CD4-positive, CD25-positive, alpha-beta regulatory T cell (primary cell): ENCODE data around the gene AP3M1. TPM values are rescaled to one million over a fixed set of nuclear protein-coding genes. Genes with fewer than 3 reads are reported as not detected.

ENCODE experiments used
- ATAC-seq, 2 donors: fragments of 150-1000 bp; cut with Tn5 transposase; one replicate each; pipeline ENCODE4 v1.10.0; 2021; ENCODE audit warnings: low read depth in 2 of 2, moderate number of reproducible peaks in 2 of 2, moderate library complexity in 1 of 2
- DNase-seq, 3 donors: peaks; one replicate each; pipeline versions ENCODE4 v3.0.0 to v3.0.0-alpha.2; 2012 to 2022; ENCODE audit warnings: mixed read lengths in 1 of 3
- H3K27ac ChIP-seq: one replicate; pipeline ENCODE4 v1.7.0; 2013; ENCODE audit warnings: mild to moderate bottlenecking, low read length; ENCODE audit not compliant: insufficient read depth, poor library complexity, severe bottlenecking
- H3K27me3 ChIP-seq: one replicate; pipeline ENCODE4 v1.7.0; 2013; ENCODE audit warnings: low read length; ENCODE audit not compliant: control insufficient read depth, insufficient read depth
- H3K36me3 ChIP-seq: one replicate; pipeline ENCODE4 v1.7.0; 2013; ENCODE audit warnings: mild to moderate bottlenecking, low read length, moderate library complexity; ENCODE audit not compliant: control insufficient read depth, insufficient read depth
- H3K4me1 ChIP-seq: 2 replicates; pipeline ENCODE4 v1.7.0; 2013; ENCODE audit warnings: mild to moderate bottlenecking, low read length; ENCODE audit not compliant: insufficient read depth, control insufficient read depth, poor library complexity, severe bottlenecking
- H3K4me3 ChIP-seq: one replicate; pipeline ENCODE4 v1.7.0; 2013; ENCODE audit warnings: low read depth, mild to moderate bottlenecking, low read length, moderate library complexity
- H3K9me3 ChIP-seq, 2 experiments: 1 replicate in 1 of 2; 2 replicates in 1 of 2; pipeline ENCODE4 v1.7.0; 2013; ENCODE audit warnings: low read length in 2 of 2, mild to moderate bottlenecking in 1 of 2, moderate library complexity in 1 of 2; ENCODE audit not compliant: control insufficient read depth in 2 of 2
- H3K27ac Mint-ChIP-seq, 3 donors: one replicate each; pipeline ENCODE4 v1.8.0; 2020 to 2022; ENCODE audit warnings: mild to moderate bottlenecking in 3 of 3, mixed read lengths in 3 of 3, moderate library complexity in 2 of 3
- H3K27me3 Mint-ChIP-seq: one replicate; pipeline ENCODE4 v1.8.0; 2022; ENCODE audit warnings: mild to moderate bottlenecking, mixed read lengths
- H3K36me3 Mint-ChIP-seq: one replicate; pipeline ENCODE4 v1.8.0; 2020; ENCODE audit warnings: mixed read lengths
- H3K4me1 Mint-ChIP-seq, 4 donors: one replicate each; pipeline ENCODE4 v1.8.0; 2020 to 2022; ENCODE audit warnings: mixed read lengths in 4 of 4, mild to moderate bottlenecking in 1 of 4
- H3K4me3 Mint-ChIP-seq, 4 donors: one replicate each; pipeline ENCODE4 v1.8.0; 2020 to 2022; ENCODE audit warnings: mild to moderate bottlenecking in 4 of 4, mixed read lengths in 4 of 4, moderate library complexity in 3 of 4
- H3K9me3 Mint-ChIP-seq, 7 donors: one replicate each; pipeline ENCODE4 v1.8.0; 2020 to 2022; ENCODE audit warnings: mixed read lengths in 7 of 7, mild to moderate bottlenecking in 3 of 7, moderate library complexity in 2 of 7
- polyA plus RNA-seq, 4 donors: library from polyadenylated mRNA; unstranded; fragments of 300-500 nt; fragmentation: Illumina TruSeq; gene quantifications; one replicate each; pipeline ENCODE4 v1.2.3, GENCODE V29; 2021
- total RNA-seq: library from RNA; stranded (reverse); gene quantifications from one replicate; pipeline ENCODE4 v1.2.3, GENCODE V29; 2022

The AP3M1 gene
- total and polyA plus RNA-seq, 5 donors from 2014 or later = 23.7 to 39.3 (median 28.2) TPM

DNA sequence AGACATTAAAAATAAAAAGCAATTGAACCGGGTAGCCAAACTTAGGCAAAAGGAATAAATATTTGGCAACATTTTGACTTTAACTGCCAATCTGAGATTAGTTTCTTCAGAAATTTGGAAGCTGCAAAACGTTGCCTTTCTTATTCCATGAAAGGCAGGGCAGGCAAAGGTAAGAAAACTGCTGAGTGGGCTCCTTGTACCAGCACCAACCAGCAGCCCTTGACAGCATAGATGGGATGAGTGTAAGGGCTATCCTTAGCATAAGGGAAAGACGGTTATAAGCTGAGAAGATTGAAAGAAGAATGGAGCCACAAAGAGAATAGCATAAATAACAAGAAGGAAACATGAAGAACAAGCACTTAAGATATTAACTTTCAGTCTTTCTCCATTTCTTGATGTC lies 28.6 kb downstream of the AP3M1 start:
- H3K4me1 ChIP-seq = no peaks in the 10 kb centered on the region
- Mint-ChIP-seq H3K9me3 (no peaks in the 10 kb centered on the region), H3K4me3 (no peak overlapping the region), H3K36me3 (peaks cover 55% of the 10 kb centered on the region), H3K27ac (peak overlapping the region in 1 of 3 donors; percentile 59), H3K27me3 (no peaks in the 10 kb centered on the region), H3K4me1 (peaks cover 0 to 6% (median 1%) of the 10 kb centered on the region in 4 donors)
- peaks cover 87% of the 10 kb centered on the region for H3K36me3 ChIP-seq
- H3K9me3 ChIP-seq = no peaks in the 10 kb centered on the region
- DNase-seq = no peak
- H3K27ac ChIP-seq = no peak overlapping the region
- ATAC-seq = no peak
- no peak overlapping the region for H3K4me3 ChIP-seq
- H3K27me3 ChIP-seq = no peaks in the 10 kb centered on the region

DNA sequence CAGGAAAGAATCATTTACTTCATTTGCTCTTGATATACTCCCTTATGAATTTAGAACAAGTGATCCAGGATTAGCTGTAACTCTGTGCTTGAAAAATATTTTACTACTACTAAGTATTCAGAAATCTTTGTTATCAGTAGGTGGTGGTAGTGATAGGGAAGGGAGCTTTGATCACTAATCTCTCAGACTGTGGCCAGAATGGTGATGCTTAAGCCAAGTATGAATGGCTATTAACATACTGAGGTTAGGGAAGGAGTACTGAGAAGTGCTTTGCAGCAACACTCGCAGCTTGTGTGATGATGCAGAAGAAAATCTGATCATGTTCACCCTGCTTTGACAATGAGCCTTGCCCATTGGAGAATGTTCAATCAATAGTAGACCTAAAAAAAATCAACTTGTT lies 29.3 kb downstream of the AP3M1 start:
- H3K27me3 ChIP-seq = no peaks in the 10 kb centered on the region
- ATAC-seq = no peak
- no peak overlapping the region for H3K4me3 ChIP-seq
- H3K36me3 ChIP-seq = peaks cover 84% of the 10 kb centered on the region
- peaks cover 59% of the 10 kb centered on the region for H3K36me3 Mint-ChIP-seq
- H3K27ac ChIP-seq = no peak overlapping the region
- no peak overlapping the region for H3K4me3 Mint-ChIP-seq
- no peaks in the 10 kb centered on the region for H3K27me3 Mint-ChIP-seq
- peak overlapping the region in 2 of 3 donors; percentile 59 to 60 for H3K27ac Mint-ChIP-seq
- H3K9me3 Mint-ChIP-seq = no peaks in the 10 kb centered on the region
- H3K4me1 Mint-ChIP-seq = peaks cover 0 to 6% (median 1%) of the 10 kb centered on the region in 4 donors
- no peaks in the 10 kb centered on the region for H3K9me3 ChIP-seq
- H3K4me1 ChIP-seq = no peaks in the 10 kb centered on the region
- no peak for DNase-seq

DNA sequence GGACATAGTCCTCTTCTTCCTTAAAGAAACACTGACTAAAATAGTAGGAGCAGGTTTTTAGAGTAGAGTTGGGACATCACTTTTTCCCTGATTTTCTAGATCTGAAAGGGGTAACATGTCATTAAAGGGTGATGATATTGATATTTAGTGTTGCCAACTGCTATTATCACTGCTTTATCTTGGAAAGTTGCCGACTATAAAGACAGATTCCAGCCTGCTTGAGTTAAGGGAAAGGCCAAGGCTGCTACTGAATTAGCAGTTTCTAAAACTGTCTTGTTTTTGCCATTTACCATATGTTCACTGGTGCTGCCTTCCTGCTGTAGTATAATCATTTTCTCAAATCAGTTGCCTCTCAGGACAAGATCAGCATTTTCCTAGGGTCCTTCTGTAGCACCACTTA lies 29.7 kb downstream of the AP3M1 start:
- Histone ChIP-seq H3K4me3 (no peak overlapping the region), H3K27ac (no peak overlapping the region), H3K4me1 (no peaks in the 10 kb centered on the region), H3K9me3 (no peaks in the 10 kb centered on the region), H3K27me3 (no peaks in the 10 kb centered on the region), H3K36me3 (peaks cover 84% of the 10 kb centered on the region)
- ATAC-seq (no peak), DNase-seq (no peak)
- Mint-ChIP-seq H3K4me3 (no peak overlapping the region), H3K27ac (peak overlapping the region; percentile 25 to 60 (median 59)), H3K27me3 (no peaks in the 10 kb centered on the region), H3K36me3 (peaks cover 60% of the 10 kb centered on the region), H3K9me3 (no peaks in the 10 kb centered on the region), H3K4me1 (peaks cover 0 to 6% (median 1%) of the 10 kb centered on the region in 4 donors)

DNA sequence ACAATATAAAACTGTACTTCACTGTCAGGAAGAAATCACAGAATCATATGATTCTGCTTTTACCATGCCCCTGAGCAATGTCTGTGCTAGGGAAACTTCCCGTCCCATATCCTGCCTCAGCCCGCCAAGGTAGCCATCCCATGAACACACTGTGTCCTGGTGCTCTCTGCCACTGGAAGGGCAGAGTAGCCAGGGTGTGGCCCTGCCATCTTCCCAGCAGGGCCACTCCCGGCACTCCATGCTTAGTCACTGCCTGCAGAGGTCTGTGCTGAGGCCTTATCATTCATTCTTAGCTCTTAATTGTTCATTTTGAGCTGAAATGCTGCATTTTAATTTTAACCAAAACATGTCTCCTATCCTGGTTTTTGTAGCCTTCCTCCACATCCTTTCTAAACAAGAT lies 31.8 kb downstream of the AP3M1 start:
- no peaks in the 10 kb centered on the region for H3K9me3 Mint-ChIP-seq
- Histone ChIP-seq H3K27ac (no peak overlapping the region), H3K36me3 (peaks cover 84% of the 10 kb centered on the region), H3K4me3 (no peak overlapping the region), H3K27me3 (no peaks in the 10 kb centered on the region), H3K4me1 (no peaks in the 10 kb centered on the region), H3K9me3 (no peaks in the 10 kb centered on the region)
- peaks cover 64% of the 10 kb centered on the region for H3K36me3 Mint-ChIP-seq
- DNase-seq (no peak), ATAC-seq (no peak)
- H3K27ac Mint-ChIP-seq = peak overlapping the region; percentile 69 to 79 (median 75)
- no peak overlapping the region for H3K4me3 Mint-ChIP-seq
- peaks cover 0 to 6% (median 1%) of the 10 kb centered on the region in 4 donors for H3K4me1 Mint-ChIP-seq
- H3K27me3 Mint-ChIP-seq = no peaks in the 10 kb centered on the region

DNA sequence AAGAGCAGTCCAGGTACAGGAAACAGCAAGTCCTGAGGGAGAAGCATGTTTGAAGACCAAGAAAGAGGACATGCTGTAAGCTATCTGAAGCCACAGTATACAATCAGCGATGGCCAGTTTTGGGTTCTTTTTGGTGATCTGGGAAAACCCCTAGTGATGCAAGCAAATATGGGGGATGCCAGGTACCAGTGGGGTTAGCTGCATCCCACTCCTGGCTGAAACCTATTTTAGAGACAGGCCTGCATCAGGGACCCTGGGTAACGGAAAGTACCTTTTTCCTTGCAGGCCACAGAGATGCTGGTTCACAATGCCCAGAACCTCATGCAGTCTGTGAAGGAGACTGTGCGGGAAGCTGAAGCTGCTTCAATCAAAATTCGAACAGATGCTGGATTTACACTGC lies 32.9 kb downstream of the AP3M1 start:
- Histone ChIP-seq H3K27ac (no peak overlapping the region), H3K27me3 (no peaks in the 10 kb centered on the region), H3K36me3 (peaks cover 84% of the 10 kb centered on the region), H3K4me3 (no peak overlapping the region), H3K4me1 (no peaks in the 10 kb centered on the region), H3K9me3 (no peaks in the 10 kb centered on the region)
- peaks cover 0 to 6% (median 1%) of the 10 kb centered on the region in 4 donors for H3K4me1 Mint-ChIP-seq
- no peaks in the 10 kb centered on the region for H3K27me3 Mint-ChIP-seq
- ATAC-seq (no peak), DNase-seq (no peak)
- no peak overlapping the region for H3K4me3 Mint-ChIP-seq
- H3K27ac Mint-ChIP-seq = peak overlapping the region in 1 of 3 donors; percentile 79
- H3K9me3 Mint-ChIP-seq = no peaks in the 10 kb centered on the region
- H3K36me3 Mint-ChIP-seq = peaks cover 65% of the 10 kb centered on the region

DNA sequence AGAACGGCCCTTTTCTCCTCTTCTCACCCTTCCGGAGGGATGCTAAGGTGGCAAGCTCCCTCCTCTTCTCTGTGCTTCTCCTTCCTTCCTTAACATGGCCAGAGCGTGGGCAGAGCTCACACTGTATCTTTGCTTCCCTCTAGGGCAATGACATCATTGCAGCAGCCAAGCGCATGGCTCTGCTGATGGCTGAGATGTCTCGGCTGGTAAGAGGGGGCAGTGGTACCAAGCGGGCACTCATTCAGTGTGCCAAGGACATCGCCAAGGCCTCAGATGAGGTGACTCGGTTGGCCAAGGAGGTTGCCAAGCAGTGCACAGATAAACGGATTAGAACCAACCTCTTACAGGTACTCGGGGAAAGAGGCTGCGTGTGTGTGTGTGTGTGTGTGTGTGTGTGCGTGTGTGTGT lies 36.6 kb downstream of the AP3M1 start:
- Histone ChIP-seq H3K27me3 (no peaks in the 10 kb centered on the region), H3K9me3 (no peaks in the 10 kb centered on the region), H3K36me3 (peaks cover 91% of the 10 kb centered on the region), H3K4me3 (no peak overlapping the region), H3K27ac (no peak overlapping the region), H3K4me1 (no peaks in the 10 kb centered on the region)
- Mint-ChIP-seq H3K4me3 (no peak overlapping the region), H3K36me3 (peaks cover 75% of the 10 kb centered on the region), H3K27me3 (no peaks in the 10 kb centered on the region), H3K4me1 (peaks cover 0 to 5% (median 3%) of the 10 kb centered on the region in 4 donors), H3K9me3 (no peaks in the 10 kb centered on the region), H3K27ac (no peak overlapping the region)
- ATAC-seq (no peak), DNase-seq (no peak)

DNA sequence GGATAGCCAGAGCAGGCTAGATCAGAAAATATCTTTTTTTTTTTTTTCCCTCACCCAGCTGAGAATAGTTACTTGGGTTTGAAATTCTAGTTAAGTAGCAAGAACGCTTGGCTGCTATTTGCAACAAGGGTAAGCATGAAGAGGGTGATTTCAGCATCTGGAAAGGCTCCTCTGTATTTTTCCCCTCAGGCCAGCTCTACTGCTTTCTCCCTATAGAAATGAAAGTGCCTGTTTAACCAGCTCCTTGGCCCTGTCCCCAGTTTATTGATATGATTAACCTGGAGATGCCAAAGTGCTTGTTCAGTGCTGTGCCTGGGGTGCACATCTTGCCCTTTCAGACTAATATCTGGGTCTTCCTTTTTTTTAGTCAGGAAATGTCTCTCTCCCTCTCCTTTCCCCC lies 37.1 kb downstream of the AP3M1 start:
- no peaks in the 10 kb centered on the region for H3K27me3 Mint-ChIP-seq
- Histone ChIP-seq H3K4me3 (no peak overlapping the region), H3K27ac (no peak overlapping the region), H3K36me3 (peaks cover 90% of the 10 kb centered on the region), H3K9me3 (no peaks in the 10 kb centered on the region), H3K4me1 (no peaks in the 10 kb centered on the region), H3K27me3 (no peaks in the 10 kb centered on the region)
- H3K4me3 Mint-ChIP-seq = no peak overlapping the region
- H3K27ac Mint-ChIP-seq = peak overlapping the region in 1 of 3 donors; percentile 72
- no peaks in the 10 kb centered on the region for H3K9me3 Mint-ChIP-seq
- peaks cover 0 to 5% (median 3%) of the 10 kb centered on the region in 4 donors for H3K4me1 Mint-ChIP-seq
- no peak for DNase-seq
- H3K36me3 Mint-ChIP-seq = peaks cover 72% of the 10 kb centered on the region
- ATAC-seq = no peak

DNA sequence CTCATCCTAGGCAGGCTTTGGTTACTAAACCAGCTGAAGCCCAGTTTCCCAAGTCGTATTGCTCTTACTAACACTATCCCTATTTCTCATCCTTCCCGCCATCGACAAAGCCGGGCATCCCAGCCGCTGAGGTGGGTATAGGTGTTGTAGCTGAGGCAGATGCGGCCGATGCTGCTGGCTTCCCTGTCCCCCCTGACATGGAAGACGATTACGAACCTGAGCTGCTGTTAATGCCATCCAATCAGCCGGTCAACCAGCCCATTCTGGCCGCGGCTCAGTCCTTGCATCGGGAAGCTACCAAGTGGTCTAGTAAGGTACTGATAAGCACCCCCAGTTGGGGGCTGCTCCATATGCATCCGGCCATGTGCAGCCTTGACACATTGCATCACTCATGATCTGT lies 38.8 kb downstream of the AP3M1 start:
- Histone ChIP-seq H3K4me1 (no peaks in the 10 kb centered on the region), H3K27me3 (no peaks in the 10 kb centered on the region), H3K36me3 (peaks cover 86% of the 10 kb centered on the region), H3K9me3 (no peaks in the 10 kb centered on the region), H3K27ac (no peak overlapping the region), H3K4me3 (no peak overlapping the region)
- H3K36me3 Mint-ChIP-seq = peaks cover 69% of the 10 kb centered on the region
- H3K4me3 Mint-ChIP-seq = no peak overlapping the region
- no peaks in the 10 kb centered on the region for H3K9me3 Mint-ChIP-seq
- no peaks in the 10 kb centered on the region for H3K27me3 Mint-ChIP-seq
- H3K27ac Mint-ChIP-seq = peak overlapping the region in 1 of 3 donors; percentile 72
- DNase-seq (no peak), ATAC-seq (no peak)
- peaks cover 0 to 5% (median 3%) of the 10 kb centered on the region in 4 donors for H3K4me1 Mint-ChIP-seq
